OCI-M2 (cell line): Measurements from ENCODE around the gene BIRC2.

Experiments used
- DNase-seq: peaks from one replicate; lab custom pipeline; 2025; ENCODE audit not compliant: unreplicated experiment; lab: John Stamatoyannopoulos, UW

BIRC2 gene

DNA sequence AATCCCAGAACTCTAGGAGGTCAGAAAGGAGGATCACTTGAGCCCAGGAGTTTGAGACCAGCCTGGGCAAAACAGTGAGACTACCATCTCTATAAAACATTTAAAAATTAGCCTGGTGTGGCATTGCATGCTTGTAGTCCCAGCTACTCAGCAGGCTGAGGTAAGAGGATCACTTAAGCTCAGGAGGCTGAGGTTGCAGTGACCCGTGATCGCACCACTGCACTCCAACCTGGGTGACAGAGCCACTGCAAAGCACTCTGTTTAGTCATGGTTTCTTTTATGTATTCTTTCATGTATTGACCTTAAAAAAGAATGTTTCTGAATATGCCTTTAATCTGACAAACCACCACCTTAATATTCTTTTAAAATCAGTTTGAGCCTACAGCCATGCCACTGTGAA is 52.2 kb downstream of the BIRC2 start:
- no peak for DNase-seq

DNA sequence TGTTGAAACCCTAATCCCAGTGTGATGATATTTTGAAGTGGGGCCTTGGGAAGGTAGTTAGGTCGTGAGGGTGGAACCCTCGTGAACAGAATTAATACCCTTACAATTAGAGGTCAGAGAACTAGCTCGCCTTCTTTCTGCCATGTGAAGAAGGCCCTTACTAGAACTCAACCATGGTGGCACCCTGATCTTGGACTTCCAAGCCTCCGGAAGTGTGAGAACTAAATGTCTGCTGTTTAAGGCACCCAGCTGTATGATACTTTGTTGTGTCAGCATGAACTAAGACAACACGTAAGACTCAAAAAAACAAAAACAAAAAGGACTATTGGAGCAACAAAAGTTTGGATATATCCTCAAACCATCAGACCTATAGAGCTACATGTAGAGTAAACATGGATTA is 53.6 kb downstream of the BIRC2 start:
- no peak for DNase-seq

GRCh38 chr11:102401905-102402304 is 54.9 kb downstream of the BIRC2 start:
- no peak for DNase-seq

- DNase-seq = no peak
These were observed 55.5 kb downstream of the BIRC2 start for GRCh38 chr11:102402548-102402947.

- no peak for DNase-seq
These were observed 58.5 kb downstream of the BIRC2 start for GRCh38 chr11:102405501-102405900.

DNA sequence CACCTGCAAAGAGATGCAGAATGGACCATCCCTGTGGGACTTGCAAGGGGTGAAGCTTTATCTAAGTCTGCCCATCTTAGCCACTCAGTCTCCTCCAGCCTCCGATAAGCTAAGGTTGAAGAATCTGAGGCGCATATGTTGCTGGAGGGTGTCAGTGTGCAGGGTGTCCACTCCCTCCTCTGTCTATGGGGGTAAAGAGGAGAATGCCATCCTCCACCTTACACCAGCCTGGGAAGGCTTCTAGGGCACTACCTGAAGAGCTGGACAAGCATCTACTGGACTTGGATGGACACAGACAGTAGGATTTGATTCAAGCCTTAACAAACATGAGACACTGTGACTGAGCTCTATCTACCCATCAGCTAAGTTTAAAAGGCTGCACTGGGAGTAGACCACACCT is 59.1 kb downstream of the BIRC2 start:
- DNase-seq = no peak

- no peak for DNase-seq
These were observed 60.9 kb downstream of the BIRC2 start for GRCh38 chr11:102407901-102408300.

- no peak for DNase-seq
These were observed 61.3 kb downstream of the BIRC2 start for GRCh38 chr11:102408339-102408738.

- no peak for DNase-seq
These were observed 63.4 kb downstream of the BIRC2 start for GRCh38 chr11:102410382-102410784.

DNA sequence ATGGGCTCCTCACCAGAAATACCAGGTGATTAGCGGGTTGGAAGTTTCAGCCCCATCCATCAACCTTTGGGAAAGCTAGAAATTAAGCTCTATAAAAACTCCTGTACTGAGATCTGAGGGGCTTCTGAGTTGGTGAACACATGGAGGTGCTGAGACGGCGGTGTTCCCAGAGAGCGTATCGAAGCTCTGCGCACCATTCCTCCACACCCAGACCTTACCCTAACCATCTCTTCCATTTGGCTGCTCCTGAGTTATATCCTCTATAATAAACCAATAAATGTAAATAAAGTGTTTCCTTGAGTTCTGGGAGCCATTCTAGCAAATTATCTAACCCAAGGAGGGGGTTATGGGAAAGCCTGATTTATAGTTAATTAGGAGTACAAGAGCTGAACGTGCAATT is 64.1 kb downstream of the BIRC2 start:
- no peak for DNase-seq

- DNase-seq = no peak
These were observed 66.5 kb downstream of the BIRC2 start for GRCh38 chr11:102413497-102413896.

- no peak for DNase-seq
These were observed 67.5 kb downstream of the BIRC2 start for GRCh38 chr11:102414559-102414958.

DNA sequence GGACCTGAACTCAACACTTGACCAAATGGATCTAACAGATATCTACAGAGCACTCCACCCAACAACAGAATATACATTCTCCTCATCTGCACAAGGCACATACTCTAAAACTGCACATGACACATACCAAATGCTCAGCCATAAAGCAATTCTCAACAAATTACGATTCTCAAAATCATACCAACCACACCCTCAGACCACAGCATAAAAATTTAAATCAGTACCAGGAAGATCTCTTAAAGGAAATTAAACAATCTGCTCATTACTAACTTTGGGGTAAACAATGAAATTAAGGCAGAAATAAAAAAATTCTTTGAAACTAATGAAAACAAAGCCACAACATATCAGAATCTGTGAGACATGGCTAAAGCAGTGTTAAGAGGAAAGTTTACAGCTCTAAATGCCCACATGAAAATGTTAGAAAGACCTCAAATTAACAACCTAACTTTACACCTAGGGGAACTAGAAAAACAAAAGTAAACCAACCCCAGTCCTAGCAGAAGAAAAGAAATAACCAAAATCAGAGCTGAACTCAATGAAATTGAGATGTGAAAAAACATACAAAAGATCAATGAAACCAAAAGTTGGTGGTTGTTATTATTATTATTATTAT is 68.4 kb downstream of the BIRC2 start:
- no peak for DNase-seq

- no peak for DNase-seq
These were observed 70.0 kb downstream of the BIRC2 start for GRCh38 chr11:102416976-102417375.

- no peak for DNase-seq
These were observed 72.2 kb downstream of the BIRC2 start for GRCh38 chr11:102419181-102419580.

DNA sequence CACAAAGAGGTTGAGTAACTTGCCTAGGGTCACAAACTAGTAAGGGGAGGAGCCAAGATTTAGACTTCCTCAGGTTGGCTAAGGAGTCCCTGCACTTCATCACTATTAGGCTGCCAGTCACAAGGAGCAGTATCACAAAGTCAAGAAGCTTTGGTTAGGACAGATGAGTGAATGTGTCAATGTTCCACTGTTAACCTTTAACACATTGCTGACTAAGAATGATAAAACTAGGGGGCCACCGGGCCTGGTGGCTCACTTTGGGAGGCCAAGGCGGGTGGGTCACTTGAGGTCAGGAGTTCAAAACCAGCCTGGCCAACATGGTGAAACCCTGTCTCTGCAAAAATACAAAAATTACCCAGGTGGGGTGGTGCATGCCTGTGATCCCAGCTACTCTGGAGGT is 73.5 kb downstream of the BIRC2 start:
- DNase-seq = no peak

DNA sequence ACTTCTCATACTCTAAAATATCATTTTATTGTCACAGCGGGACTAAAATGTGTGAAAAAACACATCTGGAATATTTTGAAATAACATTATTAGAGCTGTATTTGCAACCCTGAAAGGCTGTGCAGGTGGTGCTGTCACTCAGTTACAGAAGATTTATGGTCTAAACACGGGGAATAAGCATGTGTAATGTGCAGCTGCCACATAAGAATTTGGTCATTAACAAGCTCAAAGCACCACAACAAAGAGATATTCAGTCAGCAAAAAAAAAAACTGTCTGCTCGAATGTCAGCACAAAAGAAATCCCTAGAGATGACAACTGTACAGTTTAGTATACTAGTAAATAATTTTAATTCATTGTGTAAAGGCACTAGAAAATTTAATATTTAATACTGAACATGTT is 74.2 kb downstream of the BIRC2 start:
- no peak for DNase-seq

GRCh38 chr11:102422817-102423712 is 76.1 kb downstream of the BIRC2 start:
- no peak for DNase-seq

DNA sequence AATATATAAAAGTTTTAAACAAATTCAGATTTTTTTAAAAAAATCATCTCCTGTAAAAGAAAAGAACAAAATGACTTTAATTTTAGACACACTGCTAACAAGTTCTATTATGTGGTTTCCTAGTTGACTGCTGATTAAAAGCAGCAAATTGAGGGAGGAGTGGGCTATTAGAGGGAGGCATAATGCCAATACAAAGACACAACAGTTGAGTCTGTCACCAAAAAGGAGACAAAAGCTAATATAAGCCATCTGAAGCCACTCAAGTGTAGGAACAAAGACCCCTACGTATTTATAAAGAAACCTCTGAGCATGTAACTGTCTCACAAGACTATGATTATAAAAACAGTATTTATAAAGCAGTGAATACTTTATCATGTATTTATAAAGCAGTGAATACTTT is 76.9 kb downstream of the BIRC2 start:
- DNase-seq = no peak

DNA sequence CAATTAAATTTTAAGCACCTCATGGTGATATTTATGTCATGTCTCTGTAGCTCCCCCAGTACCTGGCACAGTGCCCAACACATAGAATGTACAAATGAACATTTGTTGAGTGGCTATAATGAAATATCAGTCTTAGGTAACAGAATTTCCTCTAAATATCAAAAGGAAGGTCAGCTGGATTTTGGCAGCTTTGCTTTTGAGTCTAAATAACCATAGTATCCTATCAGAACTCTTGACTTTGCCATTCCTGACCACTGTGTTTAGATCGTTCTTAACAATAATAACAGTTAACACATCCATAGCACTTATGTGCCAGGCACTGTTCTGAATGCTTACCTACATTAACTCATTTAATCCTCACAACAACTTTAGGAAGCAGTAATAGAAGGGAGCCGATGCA is 79.0 kb downstream of the BIRC2 start:
- no peak for DNase-seq

GRCh38 chr11:102426570-102426969 is 79.6 kb downstream of the BIRC2 start:
- no peak for DNase-seq

DNA sequence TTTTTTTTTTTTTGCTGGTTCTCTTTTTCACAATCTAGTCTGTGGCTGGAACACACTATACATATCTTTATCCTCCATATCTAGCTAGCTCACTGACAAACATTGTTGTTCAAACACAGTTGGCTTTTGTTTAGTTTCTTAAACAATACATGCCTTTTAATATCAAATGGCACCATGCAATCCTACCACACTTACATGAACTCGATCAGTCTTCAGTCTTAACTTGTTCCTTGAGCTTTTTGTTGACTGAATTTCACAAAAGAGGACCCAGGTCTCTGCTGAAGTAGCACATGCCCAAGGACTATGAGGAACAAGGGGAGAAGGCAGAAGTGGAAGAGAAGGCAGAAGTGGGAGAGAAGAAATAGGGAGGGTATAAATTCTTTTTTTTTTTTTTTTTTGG is 80.1 kb downstream of the BIRC2 start:
- DNase-seq = no peak
